IMR-90 (cell line): ENCODE results near the gene SOBP. TPM values are rescaled to one million over a fixed set of nuclear protein-coding genes. Genes with fewer than 3 reads are reported as not detected.
A peak's percentile ranks its signal among the peaks of the same experiment; 100 is the strongest.

Experiments
- ATAC-seq: fragments of 200-7000 bp; cut with Tn5 transposase; 2 replicates; pipeline ENCODE4 v1.9.1; 2020; ENCODE audit warnings: low read depth, mild to moderate bottlenecking, moderate library complexity
- BruUV-seq: library from RNA; stranded (reverse); fragments of 400-500 nt; replicated peaks from 2 replicates; lab custom pipeline; 2021; lab: Mats Ljungman, UMichigan
- CTCF ChIA-PET: fragments of 300-600 bp; formaldehyde crosslinking; extraction: SDS; loops from one replicate; lab custom pipeline; 2021; ENCODE audit warnings: antibody characterized with exemption; lab: Yijun Ruan, JAX
- POLR2A ChIA-PET: fragments of 300-600 bp; sonication (Branson Sonifier 250); formaldehyde crosslinking; loops from one replicate; lab custom pipeline; 2022; ENCODE audit warnings: antibody characterized with exemption; ENCODE audit not compliant: unreplicated experiment; lab: Charles Lee
- DNase-seq: peaks from one replicate; pipeline ENCODE4 v3.0.0; 2013
- H2AFZ ChIP-seq: replicated peaks from 2 replicates; pipeline ENCODE3; 2013; ENCODE audit warnings: low read length, mild to moderate bottlenecking; ENCODE audit not compliant: poor library complexity
- H2AK5ac ChIP-seq: 2 replicates; pipeline ENCODE4 v1.6.1; 2013; ENCODE audit warnings: low read depth, low read length, inconsistent platforms
- H2AK9ac ChIP-seq: replicated peaks from 2 replicates; pipeline ENCODE3; 2013; ENCODE audit warnings: mild to moderate bottlenecking, low read depth, low read length, moderate library complexity; ENCODE audit not compliant: poor library complexity
- H2BK120ac ChIP-seq: 2 replicates; pipeline ENCODE4 v1.6.1; 2013; ENCODE audit warnings: low read depth, low read length, inconsistent platforms
- H2BK15ac ChIP-seq: 3 replicates; pipeline ENCODE4 v1.6.1; 2013; ENCODE audit warnings: low read depth, low read length, inconsistent platforms
- H2BK20ac ChIP-seq: 2 replicates; pipeline ENCODE4 v1.6.1; 2013; ENCODE audit warnings: low read depth, mild to moderate bottlenecking, inconsistent platforms, low read length, moderate library complexity
- H2BK5ac ChIP-seq: 2 replicates; pipeline ENCODE4 v1.6.1; 2013; ENCODE audit warnings: mild to moderate bottlenecking, low read depth, low read length, inconsistent platforms; ENCODE audit not compliant: poor library complexity, severe bottlenecking
- H3K14ac ChIP-seq: replicated peaks from 2 replicates; pipeline ENCODE4 v1.6.1; 2013; ENCODE audit warnings: low read depth, low read length, inconsistent platforms
- H3K18ac ChIP-seq: 2 replicates; pipeline ENCODE4 v1.6.1; 2013; ENCODE audit warnings: low read depth, low read length, control low read depth
- H3K23ac ChIP-seq: 2 replicates; pipeline ENCODE4 v1.6.1; 2013; ENCODE audit warnings: low read depth, low read length, inconsistent platforms
- H3K27ac ChIP-seq: 2 replicates; pipeline ENCODE4 v1.5.1; 2013; ENCODE audit warnings: mild to moderate bottlenecking, control low read depth, low read length; ENCODE audit not compliant: insufficient read depth
- H3K27me3 ChIP-seq: 2 replicates; pipeline ENCODE4 v1.6.1; 2013; ENCODE audit warnings: low read length; ENCODE audit not compliant: control insufficient read depth, insufficient read depth
- H3K36me3 ChIP-seq: 2 replicates; pipeline ENCODE4 v1.6.1; 2013; ENCODE audit warnings: low read length, mixed read lengths; ENCODE audit not compliant: control insufficient read depth, insufficient read depth
- H3K4ac ChIP-seq: 2 replicates; pipeline ENCODE4 v1.6.1; 2013; ENCODE audit warnings: low read depth, low read length, inconsistent platforms
- H3K4me1 ChIP-seq: 2 replicates; pipeline ENCODE4 v1.6.1; 2013; ENCODE audit warnings: low read length, mixed read lengths; ENCODE audit not compliant: control insufficient read depth, insufficient read depth
- H3K4me2 ChIP-seq: 2 replicates; pipeline ENCODE4 v1.6.1; 2013; ENCODE audit warnings: low read depth, mild to moderate bottlenecking, control low read depth, low read length, moderate library complexity
- H3K4me3 ChIP-seq: 2 replicates; pipeline ENCODE4 v1.5.1; 2013; ENCODE audit warnings: low read depth, mild to moderate bottlenecking, control low read depth, low read length, moderate library complexity; ENCODE audit not compliant: insufficient read depth
- H3K56ac ChIP-seq: 2 replicates; pipeline ENCODE4 v1.6.1; 2013; ENCODE audit warnings: low read length, inconsistent platforms; ENCODE audit not compliant: insufficient read depth; ENCODE audit errors: extremely low read depth
- H3K79me1 ChIP-seq, 2 experiments: 2 replicates each; pipeline ENCODE4 v1.6.1; 2013; ENCODE audit warnings: low read length in 2 of 2, inconsistent platforms in 1 of 2, low read depth in 1 of 2
- H3K9ac ChIP-seq: 2 replicates; pipeline ENCODE4 v1.6.1; 2013; ENCODE audit warnings: low read depth, low read length, control low read depth
- H3K9me1 ChIP-seq: 2 replicates; pipeline ENCODE4 v1.6.1; 2013; ENCODE audit warnings: low read length, inconsistent platforms; ENCODE audit not compliant: insufficient read depth
- H3K9me3 ChIP-seq: 2 replicates; pipeline ENCODE4 v1.6.1; 2013; ENCODE audit warnings: low read length; ENCODE audit not compliant: control insufficient read depth, insufficient read depth
- H4K20me1 ChIP-seq: 2 replicates; pipeline ENCODE4 v1.6.1; 2013; ENCODE audit warnings: low read length, inconsistent platforms; ENCODE audit not compliant: insufficient read depth
- H4K5ac ChIP-seq: 2 replicates; pipeline ENCODE4 v1.6.1; 2013; ENCODE audit warnings: mild to moderate bottlenecking, low read depth, low read length, control low read depth
- H4K8ac ChIP-seq, 2 experiments: 2 replicates each; pipeline ENCODE4 v1.6.1; 2013; ENCODE audit warnings: low read depth in 2 of 2, low read length in 2 of 2, control low read depth in 1 of 2, inconsistent platforms in 1 of 2
- H4K91ac ChIP-seq: 2 replicates; pipeline ENCODE4 v1.6.1; 2013; ENCODE audit warnings: low read depth, low read length, inconsistent platforms; ENCODE audit not compliant: insufficient read depth
- FOS ChIP-seq: fragments of 150-350 bp; IDR thresholded peaks from 2 replicates; pipeline ENCODE4 v1.6.1; 2016; ENCODE audit warnings: low read depth, low read length
- MAFK ChIP-seq: IDR thresholded peaks from 2 replicates; pipeline ENCODE4 v1.6.1; 2012; ENCODE audit warnings: low read depth, low read length, improper control_type of control experiment
- MAZ ChIP-seq: IDR thresholded peaks from 2 replicates; pipeline ENCODE4 v1.6.1; 2012; ENCODE audit warnings: low read depth, mild to moderate bottlenecking, low read length, improper control_type of control experiment, moderate library complexity, borderline replicate concordance
- RAD21 ChIP-seq: IDR thresholded peaks from 2 replicates; pipeline ENCODE4 v1.6.1; 2012; ENCODE audit warnings: low read length, improper control_type of control experiment
- WGBS, 2 experiments: methylation state at CpG; one replicate each; pipeline versions ENCODE4 v1.1.5 to v1.1.7; 2013; ENCODE audit warnings: missing lambda C conversion rate in 2 of 2; ENCODE audit not compliant: insufficient read length in 1 of 2; ENCODE audit errors: extremely low coverage in 2 of 2; 5-methylcytosine and 5-hydroxymethylcytosine counted together
- dilution Hi-C: fragments of 300-500 bp; cut with HindIII; formaldehyde crosslinking; loops from one replicate; pipeline ENCODE4 v1.14.3; 2018; ENCODE audit warnings: low sequenced_read_pairs; ENCODE audit not compliant: unreplicated experiment
- in situ Hi-C: fragments of 300-500 bp; cut with MboI; formaldehyde crosslinking; loops from 3 replicates; pipeline ENCODE4 v1.14.3; 2019; ENCODE audit warnings: low sequenced_read_pairs, inconsistent platforms, mixed read lengths
- intact Hi-C: fragments of 100-400 bp; cut with micrococcal nuclease; formaldehyde crosslinking; loops from 2 replicates; pipeline ENCODE4 v1.10.0; 2022
- polyA plus RNA-seq, 3 experiments: library from polyadenylated mRNA; depleted of rRNA; stranded (reverse); fragments of >200 nt; gene quantifications; 2 replicates each; pipeline ENCODE4 v1.2.3, GENCODE V29; 2012; ENCODE audit warnings: low replicate concordance in 1 of 3
- total RNA-seq: library from RNA; depleted of rRNA; stranded (reverse); fragments of >200 nt; gene quantifications from 2 replicates; pipeline ENCODE4 v1.2.3, GENCODE V29; 2012

The SOBP gene
- total and polyA plus RNA-seq, 2 of the 4 experiments (the other 2 are of a cell fraction): 0.60 to 0.72 TPM

DNA sequence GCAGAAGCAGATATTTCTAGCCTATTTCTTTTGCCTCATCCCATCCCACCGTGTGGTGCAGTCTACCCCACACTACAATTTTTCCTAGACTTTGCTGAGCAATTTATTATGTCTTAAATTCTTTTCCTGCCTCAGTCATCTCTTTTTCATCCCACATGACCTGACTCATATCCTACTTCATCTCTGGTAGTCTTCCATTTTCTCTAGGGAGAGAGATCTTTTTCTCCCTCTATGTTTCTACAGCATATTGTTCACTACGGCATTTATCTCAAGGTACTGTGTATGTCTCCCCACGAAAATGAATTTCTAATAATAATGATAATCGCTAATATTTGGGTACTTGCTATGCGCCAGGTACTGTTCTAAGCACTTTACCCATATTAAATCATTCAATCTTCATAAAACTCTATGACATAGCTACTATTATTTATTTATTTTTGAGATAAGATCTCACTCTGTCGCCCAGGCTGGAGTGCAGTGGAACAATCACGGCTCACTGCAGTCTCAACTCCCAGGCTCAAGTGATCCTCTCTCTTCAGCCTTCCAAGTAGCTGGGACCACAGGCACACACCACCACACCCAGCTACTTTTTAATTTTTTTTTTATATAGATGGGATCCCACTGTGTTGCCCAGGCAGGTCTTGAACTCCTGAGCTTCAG, 46.2 kb upstream of the SOBP start:
- Histone ChIP-seq H3K14ac (no peak overlapping the region; the same call in 1 of the 2 replicates), H2BK5ac (peak overlapping the region; percentile 39), H4K8ac (no peak overlapping the region), H2AK9ac (no peak overlapping the region), H4K91ac (no peak overlapping the region), H3K36me3 (no peaks in the 10 kb centered on the region), H2BK15ac (no peak overlapping the region), H3K4me3 (no peak overlapping the region), H2AFZ (no peak overlapping the region), H3K79me1 (peaks cover 31 to 44% of the 10 kb centered on the region in 2 experiments), H4K5ac (no peak overlapping the region), H3K4me2 (peak overlapping the region; percentile 41; the same call in 1 of the 2 replicates), H4K20me1 (no peaks in the 10 kb centered on the region), H3K27ac (no peak overlapping the region), H3K4me1 (peaks cover 6% of the 10 kb centered on the region), H3K56ac (no peak overlapping the region), H3K9ac (no peak overlapping the region), H3K9me1 (no peaks in the 10 kb centered on the region), H3K23ac (no peak overlapping the region), H3K18ac (peak overlapping the region; percentile 25; the same call in 1 of the 2 replicates), H3K4ac (peak overlapping the region; percentile 45; the same call in 1 of the 2 replicates), H3K27me3 (no peaks in the 10 kb centered on the region), H2BK120ac (peak overlapping the region; percentile 32; the same call in 1 of the 2 replicates), H2AK5ac (no peak overlapping the region; the same call in 1 of the 2 replicates), H3K9me3 (peaks cover 9% of the 10 kb centered on the region), H2BK20ac (no peak overlapping the region)
- dilution Hi-C loops (no loop called here), intact Hi-C loops (no loop called here), in situ Hi-C loops (no loop called here)
- ChIA-PET CTCF (interaction anchor here (1.1 kb wide), 1 partner anchor 11 kb away, joined by 4 read pairs; no protein-coding TSS in a partner anchor), POLR2A (no interaction called here)
- ATAC-seq (peak; percentile 35), DNase-seq (peak; percentile 51)
- 0 out of 2 replicates have a peak, but pooled peaks have one; percentile 0 for TF ChIP-seq MAFK
- no peak for TF ChIP-seq MAZ
- TF ChIP-seq RAD21: no peak
- TF ChIP-seq FOS: no peak
- WGBS, 2 experiments: no CpG with 5 or more reads among the region's 7 CpGs
- no TSS peak for BruUV-seq
